ENCODE measurements around the gene ADARB2.

The ADARB2 gene

GRCh38 chr10:1544929-1545328, 192.4 kb downstream of the ADARB2 start:
- no peak; the same call in 1 of the 2 replicates for TF ChIP-seq POLR2AphosphoS5 (IDR thresholded peaks at IDR 0.05; ENCODE audit: low read depth, low read length)
- TF ChIP-seq TAF1 (IDR thresholded peaks at IDR 0.05; ENCODE audit: borderline replicate concordance, insufficient read depth, low read length): no peak
- TF ChIP-seq, protein P1, sequence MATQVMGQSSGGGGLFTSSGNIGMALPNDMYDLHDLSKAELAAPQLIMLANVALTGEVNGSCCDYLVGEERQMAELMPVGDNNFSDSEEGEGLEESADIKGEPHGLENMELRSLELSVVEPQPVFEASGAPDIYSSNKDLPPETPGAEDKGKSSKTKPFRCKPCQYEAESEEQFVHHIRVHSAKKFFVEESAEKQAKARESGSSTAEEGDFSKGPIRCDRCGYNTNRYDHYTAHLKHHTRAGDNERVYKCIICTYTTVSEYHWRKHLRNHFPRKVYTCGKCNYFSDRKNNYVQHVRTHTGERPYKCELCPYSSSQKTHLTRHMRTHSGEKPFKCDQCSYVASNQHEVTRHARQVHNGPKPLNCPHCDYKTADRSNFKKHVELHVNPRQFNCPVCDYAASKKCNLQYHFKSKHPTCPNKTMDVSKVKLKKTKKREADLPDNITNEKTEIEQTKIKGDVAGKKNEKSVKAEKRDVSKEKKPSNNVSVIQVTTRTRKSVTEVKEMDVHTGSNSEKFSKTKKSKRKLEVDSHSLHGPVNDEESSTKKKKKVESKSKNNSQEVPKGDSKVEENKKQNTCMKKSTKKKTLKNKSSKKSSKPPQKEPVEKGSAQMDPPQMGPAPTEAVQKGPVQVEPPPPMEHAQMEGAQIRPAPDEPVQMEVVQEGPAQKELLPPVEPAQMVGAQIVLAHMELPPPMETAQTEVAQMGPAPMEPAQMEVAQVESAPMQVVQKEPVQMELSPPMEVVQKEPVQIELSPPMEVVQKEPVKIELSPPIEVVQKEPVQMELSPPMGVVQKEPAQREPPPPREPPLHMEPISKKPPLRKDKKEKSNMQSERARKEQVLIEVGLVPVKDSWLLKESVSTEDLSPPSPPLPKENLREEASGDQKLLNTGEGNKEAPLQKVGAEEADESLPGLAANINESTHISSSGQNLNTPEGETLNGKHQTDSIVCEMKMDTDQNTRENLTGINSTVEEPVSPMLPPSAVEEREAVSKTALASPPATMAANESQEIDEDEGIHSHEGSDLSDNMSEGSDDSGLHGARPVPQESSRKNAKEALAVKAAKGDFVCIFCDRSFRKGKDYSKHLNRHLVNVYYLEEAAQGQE (IDR thresholded peaks at IDR 0.05; ENCODE audit: insufficient read depth in 1 of 2, low read depth in 2 of 2, low read length in 2 of 2): no peak
- TF ChIP-seq FOXP2 (optimal IDR thresholded peaks at IDR 0.05; ENCODE audit: borderline replicate concordance, extremely low read depth, extremely low read length, insufficient read depth): no peak
- no peak for TF ChIP-seq SIN3A (IDR thresholded peaks at IDR 0.05; ENCODE audit: borderline replicate concordance, insufficient read depth, low read length)

DNA sequence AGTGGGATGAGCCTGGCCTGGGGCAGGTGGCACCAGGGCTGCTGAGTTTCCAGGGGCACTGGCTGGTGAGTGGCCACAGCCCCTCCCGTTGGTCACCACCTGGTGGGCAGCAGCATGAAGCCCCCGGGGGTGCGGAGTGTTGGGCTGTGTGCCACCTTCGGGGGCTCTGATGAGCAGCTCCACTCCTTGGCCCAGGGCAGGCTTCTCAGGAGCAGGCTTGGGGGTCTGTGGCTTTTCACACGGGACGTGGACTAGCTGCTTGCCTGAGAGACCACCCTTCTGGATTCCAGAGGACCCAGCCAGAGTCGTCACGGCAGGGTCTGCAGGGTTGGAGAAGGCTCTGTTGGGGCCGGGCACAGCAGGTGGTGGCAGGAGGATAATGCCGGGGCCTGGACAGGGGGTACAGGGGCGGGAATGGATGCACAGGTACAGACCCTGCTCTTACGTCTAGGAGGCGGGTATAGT, 193.1 kb downstream of the ADARB2 start:
- TF ChIP-seq POLR2AphosphoS5 (IDR thresholded peaks at IDR 0.05; ENCODE audit: low read depth, low read length) (0 out of 2 replicates have a peak, but pooled peaks have one; percentile 7), FOXP2 (optimal IDR thresholded peaks at IDR 0.05; ENCODE audit: borderline replicate concordance, extremely low read depth, extremely low read length, insufficient read depth) (no peak)

DNA sequence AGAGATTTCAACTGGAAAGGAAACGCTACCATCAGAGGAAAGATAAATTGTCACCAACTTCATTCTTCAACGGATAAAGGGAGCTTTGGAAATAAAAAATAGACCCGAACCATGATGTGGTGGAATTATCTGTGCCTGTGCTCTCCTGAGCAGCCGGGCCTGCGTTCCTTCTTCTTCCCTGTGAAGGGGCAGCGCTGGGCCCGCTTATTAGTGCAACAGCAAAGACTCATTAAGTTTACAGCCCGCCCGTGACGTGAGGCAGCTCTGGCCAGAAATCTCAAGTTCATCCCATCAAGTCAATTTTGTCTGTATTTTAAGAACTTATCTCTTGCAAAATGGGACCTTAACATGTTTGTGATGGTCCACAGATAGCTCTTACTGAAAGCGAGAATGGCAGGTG, 193.7 kb downstream of the ADARB2 start:
- TF ChIP-seq SIN3A (IDR thresholded peaks at IDR 0.05; ENCODE audit: borderline replicate concordance, insufficient read depth, low read length) (no peak), FOXP2 (optimal IDR thresholded peaks at IDR 0.05; ENCODE audit: borderline replicate concordance, extremely low read depth, extremely low read length, insufficient read depth) (no peak), TAF1 (IDR thresholded peaks at IDR 0.05; ENCODE audit: borderline replicate concordance, insufficient read depth, low read length) (no peak), POLR2AphosphoS5 (IDR thresholded peaks at IDR 0.05; ENCODE audit: low read depth, low read length) (no peak)
- TF ChIP-seq, protein P1 (IDR thresholded peaks at IDR 0.05; ENCODE audit: insufficient read depth in 1 of 2, low read depth in 2 of 2, low read length in 2 of 2): no peak

- TF ChIP-seq POLR2AphosphoS5 (IDR thresholded peaks at IDR 0.05; ENCODE audit: low read depth, low read length) (no peak), FOXP2 (optimal IDR thresholded peaks at IDR 0.05; ENCODE audit: borderline replicate concordance, extremely low read depth, extremely low read length, insufficient read depth) (no peak), SIN3A (IDR thresholded peaks at IDR 0.05; ENCODE audit: borderline replicate concordance, insufficient read depth, low read length) (no peak), TAF1 (IDR thresholded peaks at IDR 0.05; ENCODE audit: borderline replicate concordance, insufficient read depth, low read length) (no peak)
- TF ChIP-seq, protein P1 (IDR thresholded peaks at IDR 0.05; ENCODE audit: insufficient read depth in 1 of 2, low read depth in 2 of 2, low read length in 2 of 2): no peak
Observed at GRCh38 chr10:1542941-1543340, 194.4 kb downstream of the ADARB2 start.

- TF ChIP-seq TAF1 (IDR thresholded peaks at IDR 0.05; ENCODE audit: borderline replicate concordance, insufficient read depth, low read length): no peak
- TF ChIP-seq POLR2AphosphoS5 (IDR thresholded peaks at IDR 0.05; ENCODE audit: low read depth, low read length): no peak
- TF ChIP-seq, protein P1 (IDR thresholded peaks at IDR 0.05; ENCODE audit: insufficient read depth in 1 of 2, low read depth in 2 of 2, low read length in 2 of 2): no peak
- no peak for TF ChIP-seq SIN3A (IDR thresholded peaks at IDR 0.05; ENCODE audit: borderline replicate concordance, insufficient read depth, low read length)
- no peak for TF ChIP-seq FOXP2 (optimal IDR thresholded peaks at IDR 0.05; ENCODE audit: borderline replicate concordance, extremely low read depth, extremely low read length, insufficient read depth)
Observed at GRCh38 chr10:1540144-1540543, 197.2 kb downstream of the ADARB2 start.
